ENCODE data around the gene DNAH2. TPM values are rescaled to one million over a fixed set of nuclear protein-coding genes. Genes with fewer than 3 reads are reported as not detected.

Gene DNAH2
- total and polyA plus RNA-seq, 4 donors = 1.5 to 14.0 (median 7.6) TPM

- Histone ChIP-seq H3K27me3 (ENCODE audit: control insufficient read depth in 3 of 3, insufficient read depth in 3 of 3, low read length in 2 of 3) (no peaks in the 10 kb centered on the region), H3K36me3 (ENCODE audit: control insufficient read depth in 4 of 4, insufficient read depth in 4 of 4, low read length in 4 of 4) (peaks cover 0 to 17% (median 11%) of the 10 kb centered on the region in 4 donors), H3K9me3 (ENCODE audit: control insufficient read depth in 4 of 4, insufficient read depth in 3 of 4, low read length in 3 of 4) (no peaks in the 10 kb centered on the region), H3K9ac (ENCODE audit: insufficient read depth in 1 of 2, low read length in 2 of 2) (no peak overlapping the region), H3K4me1 (ENCODE audit: control insufficient read depth in 5 of 5, insufficient read depth in 5 of 5, low read length in 5 of 5) (peaks cover 0 to 40% (median 7%) of the 10 kb centered on the region in 5 donors), H3K27ac (ENCODE audit: low read depth in 1 of 2, low read length in 1 of 2) (peak overlapping the region in 1 of 2 donors; percentile 5), H3K4me3 (no peak overlapping the region)
- DNase-seq (no peak), ATAC-seq (ENCODE audit: insufficient read depth, low FRiP score) (no peak)
- WGBS, 2 donors = 81 to 91% methylated on average over 3 of the region's 3 CpGs
- no peak for TF ChIP-seq CTCF (IDR thresholded peaks at IDR 0.05; ENCODE audit: control extremely low read depth, extremely low read depth)
Measured at GRCh38 chr17:7882629-7883028, 165.1 kb downstream of the DNAH2 start.

Other genes starting within 250 kb of the DNAH2 start
- 10 to 100 TPM; 40.4 to 56.4 TPM for gene ZBTB4, start 238.1 kb upstream of the DNAH2 start, total RNA-seq
- 10 to 100 TPM; 20.1 to 26.5 TPM for gene ZBTB4, start 238.1 kb upstream of the DNAH2 start, polyA plus RNA-seq
- not detected for gene SLC35G6, start 236.3 kb upstream of the DNAH2 start, total RNA-seq
- not detected for gene SLC35G6, start 236.3 kb upstream of the DNAH2 start, polyA plus RNA-seq
- 100 to 1,000 TPM; 113 to 129 TPM for gene POLR2A, start 233.4 kb upstream of the DNAH2 start, total RNA-seq
- gene POLR2A, start 233.4 kb upstream of the DNAH2 start, polyA plus RNA-seq = 10 to 100 TPM; 37.8 to 40.9 TPM
- 10 to 100 TPM; 15.1 to 46.5 TPM for gene TNFSF12, start 168.7 kb upstream of the DNAH2 start, total RNA-seq
- 10 to 100 TPM; 35.4 to 72.2 TPM for gene TNFSF12, start 168.7 kb upstream of the DNAH2 start, polyA plus RNA-seq
- gene TNFSF13, start 159.0 kb upstream of the DNAH2 start, total RNA-seq = 100 to 1,000 TPM in 1 of 2 donors, 10 to 100 TPM in 1; 48.7 to 140 TPM
- gene TNFSF13, start 159.0 kb upstream of the DNAH2 start, polyA plus RNA-seq = 100 to 1,000 TPM in 1 of 2 donors, 10 to 100 TPM in 1; 86.0 to 101 TPM
- 10 to 100 TPM; 34.0 to 48.3 TPM for gene SENP3, start 155.8 kb upstream of the DNAH2 start, total RNA-seq
- 10 to 100 TPM; 48.9 to 54.4 TPM for gene SENP3, start 155.8 kb upstream of the DNAH2 start, polyA plus RNA-seq
- 100 to 1,000 TPM in 1 of 2 donors, 10 to 100 TPM in 1; 33.3 to 358 TPM for gene CD68, start 138.1 kb upstream of the DNAH2 start, total RNA-seq
- 100 to 1,000 TPM; 431 to 595 TPM for gene CD68, start 138.1 kb upstream of the DNAH2 start, polyA plus RNA-seq
- gene MPDU1, start 133.9 kb upstream of the DNAH2 start, total RNA-seq = 10 to 100 TPM; 42.3 to 71.5 TPM
- 10 to 100 TPM; 98.1 to 99.5 TPM for gene MPDU1, start 133.9 kb upstream of the DNAH2 start, polyA plus RNA-seq
- under 1 TPM in 1 of 2 donors, not detected in 1; 0.86 TPM for gene SOX15, start 127.7 kb upstream of the DNAH2 start, total RNA-seq
- gene SOX15, start 127.7 kb upstream of the DNAH2 start, polyA plus RNA-seq = 1 to 10 TPM in 1 of 2 donors, under 1 TPM in 1; 0.68 to 1.1 TPM
- 10 to 100 TPM; 29.0 to 29.5 TPM for gene FXR2, start 102.8 kb upstream of the DNAH2 start, total RNA-seq
- gene FXR2, start 102.8 kb upstream of the DNAH2 start, polyA plus RNA-seq = 10 to 100 TPM; 30.6 to 31.1 TPM
- 10 to 100 TPM; 50.7 to 86.4 TPM for gene SAT2, start 89.9 kb upstream of the DNAH2 start, total RNA-seq
- 100 to 1,000 TPM in 1 of 2 donors, 10 to 100 TPM in 1; 92.7 to 168 TPM for gene SAT2, start 89.9 kb upstream of the DNAH2 start, polyA plus RNA-seq
- gene SHBG, start 87.6 kb upstream of the DNAH2 start, total RNA-seq = under 1 TPM; 0.28 to 0.63 TPM
- under 1 TPM; 0.16 to 0.57 TPM for gene SHBG, start 87.6 kb upstream of the DNAH2 start, polyA plus RNA-seq
- gene ATP1B2, start 66.8 kb upstream of the DNAH2 start, total RNA-seq = 10 to 100 TPM in 1 of 2 donors, 1 to 10 TPM in 1; 1.1 to 16.0 TPM
- under 1 TPM; 0.31 to 0.61 TPM for gene ATP1B2, start 66.8 kb upstream of the DNAH2 start, polyA plus RNA-seq
- gene TP53, start 30.3 kb upstream of the DNAH2 start, total RNA-seq = 10 to 100 TPM; 29.4 to 57.0 TPM
- 10 to 100 TPM; 22.3 to 25.6 TPM for gene TP53, start 30.3 kb upstream of the DNAH2 start, polyA plus RNA-seq
- 10 to 100 TPM; 10.5 to 17.3 TPM for gene WRAP53, start 29.3 kb upstream of the DNAH2 start, total RNA-seq
- gene WRAP53, start 29.3 kb upstream of the DNAH2 start, polyA plus RNA-seq = 10 to 100 TPM in 1 of 2 donors, 1 to 10 TPM in 1; 9.6 to 12.5 TPM
- gene EFNB3, start 12.5 kb upstream of the DNAH2 start, total RNA-seq = 1 to 10 TPM; 4.1 to 4.9 TPM
- under 1 TPM; 0.87 TPM for gene EFNB3, start 12.5 kb upstream of the DNAH2 start, polyA plus RNA-seq
- 10 to 100 TPM; 21.0 to 52.9 TPM for gene KDM6B, start 116.5 kb downstream of the DNAH2 start, total RNA-seq
- 10 to 100 TPM; 30.2 to 38.9 TPM for gene KDM6B, start 116.5 kb downstream of the DNAH2 start, polyA plus RNA-seq
- gene TMEM88, start 137.3 kb downstream of the DNAH2 start, total RNA-seq = 10 to 100 TPM in 1 of 2 donors, 1 to 10 TPM in 1; 6.3 to 11.2 TPM
- 10 to 100 TPM; 11.5 to 19.6 TPM for gene TMEM88, start 137.3 kb downstream of the DNAH2 start, polyA plus RNA-seq
- 10 to 100 TPM; 58.2 to 85.3 TPM for gene NAA38, start 139.8 kb downstream of the DNAH2 start, total RNA-seq
- 100 to 1,000 TPM; 120 to 239 TPM for gene NAA38, start 139.8 kb downstream of the DNAH2 start, polyA plus RNA-seq
- 10 to 100 TPM; 17.9 to 21.6 TPM for gene CYB5D1, start 140.3 kb downstream of the DNAH2 start, total RNA-seq
- gene CYB5D1, start 140.3 kb downstream of the DNAH2 start, polyA plus RNA-seq = 10 to 100 TPM in 1 of 2 donors, 1 to 10 TPM in 1; 5.5 to 10.1 TPM
- 100 to 1,000 TPM in 1 of 2 donors, 10 to 100 TPM in 1; 83.0 to 112 TPM for gene CHD3, start 171.0 kb downstream of the DNAH2 start, total RNA-seq
- gene CHD3, start 171.0 kb downstream of the DNAH2 start, polyA plus RNA-seq = 10 to 100 TPM; 60.9 to 69.9 TPM
- 1 to 10 TPM; 5.4 to 8.0 TPM for gene RNF227, start 198.5 kb downstream of the DNAH2 start, total RNA-seq
- 1 to 10 TPM; 4.1 to 6.0 TPM for gene RNF227, start 198.5 kb downstream of the DNAH2 start, polyA plus RNA-seq
- gene KCNAB3, start 212.1 kb downstream of the DNAH2 start, total RNA-seq = 1 to 10 TPM; 1.3 to 5.8 TPM
- gene KCNAB3, start 212.1 kb downstream of the DNAH2 start, polyA plus RNA-seq = 1 to 10 TPM; 2.6 to 3.9 TPM
- gene TRAPPC1, start 214.2 kb downstream of the DNAH2 start, total RNA-seq = 100 to 1,000 TPM in 1 of 2 donors, 10 to 100 TPM in 1; 58.9 to 158 TPM
- 100 to 1,000 TPM; 172 to 213 TPM for gene TRAPPC1, start 214.2 kb downstream of the DNAH2 start, polyA plus RNA-seq
- gene CNTROB, start 214.5 kb downstream of the DNAH2 start, total RNA-seq = 10 to 100 TPM; 60.2 to 72.0 TPM
- gene CNTROB, start 214.5 kb downstream of the DNAH2 start, polyA plus RNA-seq = 10 to 100 TPM; 42.7 to 74.1 TPM

Data from lung (tissue), 12 donors.